ENCODE measurements around the gene CSF1R. TPM values are rescaled to one million over a fixed set of nuclear protein-coding genes. Genes with fewer than 3 reads are reported as not detected.

The CSF1R gene
- total and polyA plus RNA-seq, 2 of the 8 experiments (the other 6 are each of a cell fraction or from before 2014, with no cell fraction given), result 0.12 TPM; not detected in 1

DNA sequence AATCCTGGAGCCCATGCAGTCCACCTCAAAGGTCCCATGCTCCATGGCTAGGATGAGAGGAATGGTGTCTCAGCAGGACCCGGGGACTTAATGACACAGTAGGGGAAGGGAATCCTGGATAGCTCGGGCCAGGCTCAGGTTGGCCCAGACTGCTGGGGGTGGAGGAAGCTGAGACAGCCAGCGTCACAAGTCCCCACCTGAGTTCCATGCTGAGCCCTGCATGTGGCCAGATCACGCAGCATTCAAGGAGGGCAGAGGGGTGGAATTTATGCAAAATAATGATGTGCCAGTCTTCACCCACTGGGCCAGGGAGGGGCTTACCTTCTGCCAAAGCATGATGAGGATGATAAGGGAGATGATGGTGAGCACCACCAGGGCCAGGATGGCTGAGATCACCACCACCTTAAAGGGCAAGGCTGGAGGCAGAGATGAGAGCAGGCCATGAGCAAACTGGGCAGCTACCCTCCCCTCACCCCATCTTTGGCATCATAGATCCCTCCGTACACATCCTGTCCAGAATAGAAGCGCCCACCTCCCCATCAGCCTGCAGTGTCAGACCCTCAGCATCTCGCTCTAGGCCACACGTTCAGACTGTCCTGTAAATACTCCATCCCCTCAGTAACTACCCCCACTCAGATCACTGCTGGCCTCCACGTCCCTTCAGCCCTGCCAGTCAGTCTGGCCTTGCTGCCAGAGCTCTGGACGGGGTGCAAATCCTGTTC lies 40.0 kb upstream of the CSF1R start (continued):
- no peak for TF ChIP-seq SIN3A (conservative IDR thresholded peaks at IDR 0.05 in 1 of 2, IDR thresholded peaks at IDR 0.05 in 1 of 2; ENCODE audit: low read depth in 1 of 2, low read length in 2 of 2)
